ENCODE data around the gene KRT71. TPM values are rescaled to one million over a fixed set of nuclear protein-coding genes. Genes with fewer than 3 reads are reported as not detected.

KRT71 gene
- total RNA-seq, 2 experiments from 2014 or later, result not detected

DNA sequence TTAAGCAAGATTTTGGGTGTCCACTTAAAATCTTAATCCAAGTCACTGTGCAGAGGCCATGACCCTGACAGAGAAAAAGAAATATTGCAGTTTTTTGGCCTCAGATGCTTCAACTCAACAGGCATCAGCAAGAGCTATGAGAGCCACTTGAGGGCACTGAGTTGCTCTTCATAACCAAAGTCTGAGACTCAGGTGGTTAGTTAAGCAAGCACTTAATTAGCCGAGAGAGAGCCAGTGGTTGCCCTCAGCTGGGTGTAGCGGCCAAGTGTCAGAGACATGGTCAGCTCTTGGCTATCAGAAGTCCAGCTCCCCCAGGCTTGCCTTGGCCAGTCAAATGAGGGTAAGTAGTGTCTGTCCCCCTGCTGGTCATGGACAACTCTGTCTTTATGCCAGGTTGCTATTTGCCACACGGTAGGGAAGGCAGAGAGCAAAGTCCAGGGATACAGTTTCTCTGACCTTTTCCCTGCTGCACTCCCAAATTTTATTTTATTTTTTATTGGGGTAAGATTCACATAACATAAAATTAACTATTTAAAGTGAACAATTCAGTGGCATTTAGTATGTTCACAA lies 9.0 kb upstream of the KRT71 start:
- intact Hi-C loops (cut with micrococcal nuclease), result no loop called here
- POLR2A ChIA-PET, result no interaction called here
- no peak for ATAC-seq

DNA sequence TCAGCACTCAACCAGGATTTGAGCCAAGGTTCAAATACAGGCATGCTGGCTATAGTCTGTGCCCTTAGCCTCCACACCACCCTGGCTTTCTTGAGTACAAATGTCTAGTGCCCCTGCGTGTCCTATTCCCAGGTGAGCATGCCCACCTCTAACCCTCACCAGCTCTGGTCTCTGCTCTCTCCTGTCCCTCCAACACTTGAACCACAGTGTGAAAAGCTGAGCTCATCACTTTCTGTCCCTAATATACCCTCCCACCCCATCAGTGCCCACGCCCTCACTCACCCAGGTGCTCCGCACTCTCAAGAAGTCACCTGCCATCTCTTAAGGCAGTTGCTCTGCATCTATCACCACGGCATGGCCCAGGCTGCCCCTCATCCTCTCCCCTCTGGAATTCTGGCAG lies 7.0 kb upstream of the KRT71 start:
- H3K4me3 Mint-ChIP-seq, result no peak overlapping the region
- no peaks in the 10 kb centered on the region for H3K9me3 Mint-ChIP-seq
- H3K4me1 Mint-ChIP-seq (ENCODE audit: low read depth), result peaks cover 2% of the 10 kb centered on the region
- ATAC-seq (no peak), DNase-seq (no peak)
- ChIA-PET POLR2A (interaction anchor here (1.0 kb wide), 1 partner anchor 14 kb away, joined by 3 read pairs; no protein-coding TSS in a partner anchor), CTCF (interaction anchor here (1.5 kb wide), 1 partner anchor 421 kb away, joined by 5 read pairs; no protein-coding TSS in a partner anchor)
- no peaks in the 10 kb centered on the region for H3K36me3 Mint-ChIP-seq (ENCODE audit: low read depth)
- intact Hi-C loops (cut with micrococcal nuclease), result no loop called here
- TF ChIP-seq CTCF (IDR thresholded peaks at IDR 0.05), result no peak
- no peak overlapping the region for H3K27ac Mint-ChIP-seq
- H3K27me3 Mint-ChIP-seq, result peaks cover 7% of the 10 kb centered on the region

More for the DNA sequence above, 9.0 kb upstream of the KRT71 start:
- CTCF ChIA-PET, result interaction anchor here (0.9 to 1.6 kb wide), 3 partner anchors 189 to 322 kb away, joined by 3 to 4 read pairs (median 3); no protein-coding TSS in a partner anchor
- no peak for TF ChIP-seq CTCF (IDR thresholded peaks at IDR 0.05)
- H3K4me3 Mint-ChIP-seq, result no peak overlapping the region
- no peak overlapping the region for H3K27ac Mint-ChIP-seq
- DNase-seq, result no peak
- H3K27me3 Mint-ChIP-seq, result peaks cover 12% of the 10 kb centered on the region
- no peaks in the 10 kb centered on the region for H3K9me3 Mint-ChIP-seq
- H3K4me1 Mint-ChIP-seq (ENCODE audit: low read depth), result peaks cover under 1% of the 10 kb centered on the region
- H3K36me3 Mint-ChIP-seq (ENCODE audit: low read depth), result no peaks in the 10 kb centered on the region

DNA sequence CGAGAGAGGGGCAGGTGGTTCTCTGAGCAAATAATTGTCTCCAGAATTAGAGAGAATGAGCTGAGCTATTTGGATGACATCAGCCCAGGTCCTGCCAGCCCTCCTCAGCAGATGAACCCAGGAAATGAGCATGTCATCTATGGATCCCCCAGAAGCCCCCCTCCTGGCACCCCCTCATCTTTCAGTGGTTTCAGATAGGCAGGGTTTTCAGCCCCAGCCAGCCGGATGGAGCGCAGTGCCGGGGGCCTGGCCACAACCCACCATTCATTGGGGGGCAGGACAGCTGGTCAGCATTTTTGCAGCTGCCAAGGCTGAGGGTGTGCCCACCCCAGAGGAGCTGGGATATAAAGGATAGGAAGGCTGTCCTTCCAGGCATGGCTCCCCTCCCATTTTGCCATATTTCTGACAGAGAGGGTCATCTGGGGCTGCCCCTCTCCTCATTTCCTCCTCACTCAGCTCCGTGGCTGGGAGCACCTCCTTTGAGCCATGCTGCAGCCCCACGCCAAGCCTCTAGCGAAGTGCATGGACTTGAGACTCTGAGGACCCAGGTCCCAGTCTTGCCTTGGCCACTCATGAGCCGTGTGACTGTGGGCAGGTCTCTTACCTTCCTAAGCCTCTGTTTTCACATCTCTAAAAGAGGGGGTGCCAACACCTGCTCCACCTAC lies 6.0 kb upstream of the KRT71 start:
- H3K4me1 Mint-ChIP-seq (ENCODE audit: low read depth), result peaks cover 2% of the 10 kb centered on the region
- peaks cover 5% of the 10 kb centered on the region for H3K27me3 Mint-ChIP-seq
- ATAC-seq (no peak), DNase-seq (no peak)
- intact Hi-C loops (cut with micrococcal nuclease), result no loop called here
- H3K27ac Mint-ChIP-seq, result no peak overlapping the region
- H3K4me3 Mint-ChIP-seq, result no peak overlapping the region
- H3K36me3 Mint-ChIP-seq (ENCODE audit: low read depth), result no peaks in the 10 kb centered on the region
- no peak for TF ChIP-seq CTCF (IDR thresholded peaks at IDR 0.05)
- no peaks in the 10 kb centered on the region for H3K9me3 Mint-ChIP-seq
- CTCF ChIA-PET, result interaction anchor here (0.7 to 1.5 kb wide), 2 partner anchors 421 to 422 kb away, joined by 3 to 5 read pairs; no protein-coding TSS in a partner anchor
- POLR2A ChIA-PET, result no interaction called here

- TF ChIP-seq CTCF (IDR thresholded peaks at IDR 0.05), result no peak
- CTCF ChIA-PET, result no interaction called here
- Mint-ChIP-seq H3K27ac (no peak overlapping the region), H3K27me3 (peaks cover 4% of the 10 kb centered on the region), H3K4me1 (ENCODE audit: low read depth) (peaks cover 2% of the 10 kb centered on the region), H3K36me3 (ENCODE audit: low read depth) (no peaks in the 10 kb centered on the region), H3K9me3 (no peaks in the 10 kb centered on the region), H3K4me3 (no peak overlapping the region)
- POLR2A ChIA-PET, result no interaction called here
- no peak for ATAC-seq
- intact Hi-C loops (cut with micrococcal nuclease), result no loop called here
- DNase-seq, result no peak
Observed at GRCh38 chr12:52557476-52557875, 4.5 kb upstream of the KRT71 start.

DNA sequence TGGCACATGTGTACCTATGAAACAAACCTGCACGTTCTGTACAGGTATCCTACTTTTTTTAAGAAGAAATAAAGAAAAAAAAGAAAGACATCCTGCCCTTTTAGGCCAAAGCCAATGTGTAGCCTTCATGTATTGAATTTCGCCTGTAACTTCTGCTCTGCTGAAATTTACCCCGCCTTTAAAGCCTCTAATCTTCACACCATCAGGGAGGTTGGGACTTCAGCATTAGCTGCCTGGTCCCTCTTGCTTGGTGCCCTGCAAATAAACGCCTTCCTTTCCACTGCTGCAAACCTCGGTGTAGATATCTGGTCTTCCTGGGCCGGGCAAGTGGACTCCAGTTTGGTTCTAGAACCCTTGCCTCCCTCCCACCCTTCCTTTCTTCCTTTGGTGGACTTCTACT lies 2.6 kb upstream of the KRT71 start:
- POLR2A ChIA-PET, result no interaction called here
- Mint-ChIP-seq H3K9me3 (no peaks in the 10 kb centered on the region), H3K27ac (no peak overlapping the region), H3K4me1 (ENCODE audit: low read depth) (peaks cover 2% of the 10 kb centered on the region), H3K36me3 (ENCODE audit: low read depth) (no peaks in the 10 kb centered on the region), H3K4me3 (no peak overlapping the region), H3K27me3 (peaks cover 7% of the 10 kb centered on the region)
- CTCF ChIA-PET, result interaction anchor here (1.7 kb wide), 1 partner anchor 325 kb away, joined by 4 read pairs; no protein-coding TSS in a partner anchor
- TF ChIP-seq CTCF (IDR thresholded peaks at IDR 0.05), result no peak
- ATAC-seq (no peak), DNase-seq (no peak)
- intact Hi-C loops (cut with micrococcal nuclease), result no loop called here

Measured in activated CD8-positive, alpha-beta T cell treated with anti-CD3 and anti-CD28 coated beads for 36 hours (primary cell).